Fibroblast of villous mesenchyme (primary cell): Measurements from ENCODE around the gene RASD1. TPM values are rescaled to one million over a fixed set of nuclear protein-coding genes. Genes with fewer than 3 reads are reported as not detected.

ENCODE experiments used
- DNase-seq: peaks from one replicate; pipeline ENCODE4 v3.0.0-alpha.2; 2010; ENCODE audit warnings: low read depth
- H3K4me3 ChIP-seq: 2 replicates; pipeline ENCODE4 v1.5.1; 2011; ENCODE audit warnings: low read depth, mild to moderate bottlenecking, low read length
- CTCF ChIP-seq: IDR thresholded peaks from 2 replicates; pipeline ENCODE4 v1.5.1; 2012; ENCODE audit warnings: low read depth, mild to moderate bottlenecking, low read length; ENCODE audit not compliant: insufficient read depth
- total RNA-seq: library from RNA; depleted of rRNA; stranded (reverse); fragments of >200 nt; gene quantifications from 2 replicates; pipeline ENCODE4 v1.2.3, GENCODE V29; 2012

Gene RASD1
- total RNA-seq, 1 donor: 0.86 TPM

GRCh38 chr17:17497065-17497844 lies 1.1 kb upstream of the RASD1 start:
- no peak for TF ChIP-seq CTCF
- peak overlapping the region; percentile 18 for H3K4me3 ChIP-seq
- DNase-seq: no peak

GRCh38 chr17:17495536-17496188 lies 533 bp downstream of the RASD1 start:
- peak overlapping the region; percentile 65 for H3K4me3 ChIP-seq
- no peak for TF ChIP-seq CTCF
- DNase-seq: peak; percentile 48

- DNase-seq: peak; percentile 50
- TF ChIP-seq CTCF: no peak
- H3K4me3 ChIP-seq: peak overlapping the region; percentile 65
Measured at GRCh38 chr17:17494870-17495535, 1.2 kb downstream of the RASD1 start.

GRCh38 chr17:17494499-17494869 lies 1.7 kb downstream of the RASD1 start:
- no peak for TF ChIP-seq CTCF
- DNase-seq: peak; percentile 33
- peak overlapping the region; percentile 65 for H3K4me3 ChIP-seq

- no peak overlapping the region for H3K4me3 ChIP-seq
- no peak for DNase-seq
- no peak for TF ChIP-seq CTCF
Measured at GRCh38 chr17:17493986-17494466, 2.2 kb downstream of the RASD1 start.

GRCh38 chr17:17493249-17493985 lies 2.8 kb downstream of the RASD1 start:
- H3K4me3 ChIP-seq: no peak overlapping the region
- TF ChIP-seq CTCF: no peak
- DNase-seq: peak; percentile 19
